ENCODE results near the gene P3R3URF.

P3R3URF gene

DNA sequence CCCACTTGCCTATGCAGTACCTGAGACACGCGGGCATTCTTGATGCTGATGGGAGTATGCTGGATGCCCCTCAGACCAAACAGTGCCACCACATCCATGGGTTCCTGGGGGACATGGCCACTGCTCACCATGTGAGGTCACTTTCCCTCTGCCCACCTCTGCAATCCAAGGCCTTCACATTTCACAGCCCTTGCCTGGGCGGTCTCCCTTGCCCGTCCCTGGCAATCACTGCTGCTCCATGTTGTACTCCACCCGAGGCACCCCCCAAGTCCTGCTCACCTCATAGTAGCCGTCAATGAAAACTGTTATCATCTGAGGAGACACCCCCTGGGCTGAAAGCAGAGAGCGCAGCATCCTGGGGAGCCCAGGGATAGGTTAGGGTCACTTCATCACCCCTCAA, 17.0 kb upstream of the P3R3URF start:
- DNase-seq: no peak

DNA sequence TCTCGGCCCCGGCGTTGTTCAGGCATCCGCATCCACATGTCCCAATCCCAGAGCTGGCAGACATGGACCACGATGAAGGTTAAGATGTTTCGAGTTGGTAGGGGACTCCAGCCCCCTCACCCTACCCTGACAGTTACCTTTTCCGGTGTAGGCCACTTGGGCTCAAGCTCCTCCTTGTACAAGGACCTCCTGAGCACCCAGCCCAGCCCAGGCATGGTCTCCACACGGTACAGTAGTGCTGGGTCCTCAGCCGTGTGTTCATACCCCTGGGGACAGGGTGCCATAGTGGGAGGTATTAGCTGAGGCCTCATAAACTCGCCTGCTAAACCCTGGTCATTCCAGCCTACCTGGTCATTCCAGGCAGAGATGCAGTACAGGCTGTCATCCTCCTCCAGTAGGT, 15.9 kb upstream of the P3R3URF start:
- no peak for DNase-seq

DNA sequence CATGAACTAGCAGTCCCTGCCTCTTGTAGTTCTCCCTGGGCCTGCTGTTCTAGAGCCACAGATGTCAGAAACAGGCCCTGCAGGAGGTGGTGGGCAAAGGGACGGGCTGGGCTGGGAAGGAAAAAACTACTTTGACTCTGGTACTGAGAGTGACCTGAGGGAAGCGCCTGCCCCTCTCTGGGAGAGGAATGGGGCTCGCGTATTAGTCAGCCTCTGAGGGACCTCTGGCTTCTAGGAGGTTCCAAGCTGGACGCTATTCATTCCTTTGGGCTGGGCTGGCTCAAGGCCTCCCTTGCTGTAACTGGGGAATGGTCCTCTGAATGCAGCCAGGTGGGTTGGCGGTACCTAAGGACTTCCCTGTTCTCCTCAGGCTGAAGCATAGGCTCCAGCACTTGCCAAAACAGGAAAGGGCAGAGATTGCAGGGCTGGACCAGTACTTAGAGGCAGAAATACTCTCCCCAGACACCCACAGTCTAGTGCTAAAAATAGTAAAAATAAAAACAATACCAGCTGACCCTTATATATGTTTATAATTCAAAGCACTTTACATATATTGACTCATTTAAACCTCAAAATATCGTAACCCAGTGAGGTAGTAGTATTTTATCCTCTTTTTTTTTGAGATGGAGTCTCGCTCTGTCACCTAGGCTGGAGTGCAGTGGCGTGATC, 14.9 kb upstream of the P3R3URF start:
- no peak for DNase-seq

DNA sequence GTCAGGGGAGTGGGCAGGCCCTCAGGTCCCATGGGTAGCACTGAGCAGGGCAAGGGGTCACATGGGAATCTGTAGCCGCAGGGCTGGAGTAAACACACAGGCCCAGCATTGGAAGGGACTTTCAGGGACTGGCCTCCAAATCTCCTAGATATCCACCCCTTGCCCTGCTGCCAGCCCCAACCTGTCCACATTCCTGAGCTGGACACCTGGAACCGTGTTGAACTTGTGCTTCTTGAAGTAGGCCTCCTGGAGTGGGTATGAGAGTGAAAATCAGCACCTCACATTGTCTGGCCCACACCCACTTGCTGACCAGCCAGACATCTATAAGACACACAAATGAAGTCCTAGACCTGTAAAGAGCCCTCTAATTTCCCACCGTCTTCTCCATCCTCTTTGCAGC, 14.3 kb upstream of the P3R3URF start:
- no peak for DNase-seq

DNA sequence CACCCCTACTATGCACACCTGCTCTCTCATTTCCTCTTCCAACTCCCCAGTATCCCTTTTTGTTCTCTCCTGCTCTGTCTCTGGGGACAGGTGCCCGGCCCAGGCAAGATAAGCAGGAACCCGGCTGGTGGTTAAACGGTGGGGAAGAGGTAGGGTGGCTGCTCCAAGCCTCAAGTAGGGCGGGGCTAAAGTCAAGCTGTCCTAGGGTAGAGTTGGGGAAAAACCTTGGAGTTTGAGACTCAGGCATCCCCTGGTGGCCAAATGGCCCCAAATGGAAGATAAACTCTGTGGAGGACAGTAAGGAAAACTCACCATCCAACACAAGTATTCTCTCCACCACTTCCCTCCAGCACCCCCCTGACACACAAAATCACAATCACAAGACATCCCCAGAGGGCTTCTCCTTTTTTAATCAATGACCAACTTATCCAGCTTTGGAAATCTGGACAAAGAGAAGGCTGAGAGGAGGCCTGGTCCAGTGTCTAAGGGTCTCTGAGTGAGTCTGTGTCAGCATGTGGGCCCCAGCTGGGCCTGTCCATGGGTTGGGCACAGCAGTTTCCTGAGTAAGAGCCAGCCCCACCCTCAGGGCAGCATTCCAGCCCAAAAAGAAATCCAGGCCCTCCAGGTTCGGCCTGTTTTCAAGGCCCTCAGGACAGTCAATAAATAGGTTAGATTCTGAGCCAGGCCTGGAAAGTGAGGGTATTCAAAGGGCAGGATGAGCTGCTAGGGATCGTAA, 12.2 kb upstream of the P3R3URF start:
- DNase-seq: no peak

DNA sequence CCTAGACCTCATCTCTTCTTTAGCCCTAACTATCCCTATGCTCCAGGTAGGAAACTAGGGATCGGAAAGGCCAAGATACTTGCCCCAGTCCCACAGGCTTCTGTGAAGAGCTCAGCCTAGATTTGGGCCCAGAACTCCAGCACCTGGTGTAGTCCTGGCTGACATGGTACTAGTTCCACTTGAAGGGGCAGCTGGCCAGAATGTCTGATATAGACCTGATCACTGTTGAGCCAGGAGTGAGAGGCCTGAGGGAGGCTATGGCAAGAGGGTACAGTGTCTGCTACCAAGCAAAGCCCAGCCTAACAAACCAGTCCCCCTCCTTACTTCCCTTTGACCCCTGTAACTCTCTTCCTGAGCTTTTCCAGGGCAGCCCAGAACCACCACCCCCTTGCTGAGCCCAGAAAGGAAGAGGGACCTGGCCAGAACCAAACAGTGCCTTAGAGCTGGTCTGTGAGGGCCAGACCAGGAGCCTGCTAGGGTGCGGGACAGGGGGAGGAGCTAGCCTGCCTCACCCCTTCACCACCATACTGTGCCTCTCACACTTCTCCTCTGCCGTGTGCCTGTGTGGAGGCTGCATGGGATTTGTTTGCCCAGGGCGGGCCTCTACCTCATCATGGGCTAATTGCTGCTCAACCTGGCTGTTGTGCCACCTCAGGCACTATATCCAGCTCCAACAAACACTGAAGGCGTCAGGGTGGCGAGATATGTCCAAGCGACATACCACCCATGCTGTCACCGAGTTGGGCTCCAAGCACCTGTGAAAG, 11.0 kb upstream of the P3R3URF start:
- no peak for DNase-seq

DNA sequence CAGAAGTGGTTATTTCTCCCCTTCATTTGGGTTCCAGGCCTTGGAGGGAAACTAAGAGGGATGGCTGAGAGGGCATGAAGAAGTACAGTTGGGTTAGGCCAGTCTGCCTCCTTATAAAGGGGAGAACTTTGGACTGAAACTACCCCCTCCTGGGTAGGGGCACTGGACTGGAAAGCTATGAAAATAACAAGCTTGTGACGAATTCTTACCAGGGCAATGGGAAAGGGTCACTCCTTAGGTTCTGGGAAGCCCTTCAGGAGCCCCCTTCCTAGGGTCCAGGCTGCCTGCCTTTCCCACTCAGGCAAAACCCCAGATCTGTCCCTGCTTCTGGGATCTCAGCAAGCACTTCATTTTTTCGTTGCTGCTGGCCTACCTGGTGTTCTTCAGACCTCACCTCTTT, 9.8 kb upstream of the P3R3URF start:
- DNase-seq: no peak

DNA sequence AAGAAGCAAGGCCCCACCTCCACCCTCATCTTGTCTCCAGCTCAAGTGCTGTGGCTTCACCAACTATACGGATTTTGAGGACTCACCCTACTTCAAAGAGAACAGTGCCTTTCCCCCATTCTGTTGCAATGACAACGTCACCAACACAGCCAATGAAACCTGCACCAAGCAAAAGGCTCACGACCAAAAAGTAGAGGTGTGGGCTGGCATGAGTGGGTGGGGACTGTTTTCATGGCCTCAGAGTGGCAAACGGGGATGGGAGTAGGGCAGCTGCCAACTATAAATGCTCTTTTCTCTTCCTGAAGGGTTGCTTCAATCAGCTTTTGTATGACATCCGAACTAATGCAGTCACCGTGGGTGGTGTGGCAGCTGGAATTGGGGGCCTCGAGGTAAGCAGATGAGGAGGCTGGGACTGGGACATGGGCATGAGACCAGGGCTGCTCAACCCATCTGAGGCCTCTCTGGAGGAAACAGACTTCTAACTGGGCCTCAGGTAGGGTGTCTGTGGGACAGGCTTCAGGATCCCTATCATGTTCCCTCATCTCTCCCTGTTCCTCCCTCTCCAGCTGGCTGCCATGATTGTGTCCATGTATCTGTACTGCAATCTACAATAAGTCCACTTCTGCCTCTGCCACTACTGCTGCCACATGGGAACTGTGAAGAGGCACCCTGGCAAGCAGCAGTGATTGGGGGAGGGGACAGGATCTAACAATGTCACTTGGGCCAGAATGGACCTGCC, 8.8 kb upstream of the P3R3URF start:
- peak; percentile 8 for DNase-seq

DNA sequence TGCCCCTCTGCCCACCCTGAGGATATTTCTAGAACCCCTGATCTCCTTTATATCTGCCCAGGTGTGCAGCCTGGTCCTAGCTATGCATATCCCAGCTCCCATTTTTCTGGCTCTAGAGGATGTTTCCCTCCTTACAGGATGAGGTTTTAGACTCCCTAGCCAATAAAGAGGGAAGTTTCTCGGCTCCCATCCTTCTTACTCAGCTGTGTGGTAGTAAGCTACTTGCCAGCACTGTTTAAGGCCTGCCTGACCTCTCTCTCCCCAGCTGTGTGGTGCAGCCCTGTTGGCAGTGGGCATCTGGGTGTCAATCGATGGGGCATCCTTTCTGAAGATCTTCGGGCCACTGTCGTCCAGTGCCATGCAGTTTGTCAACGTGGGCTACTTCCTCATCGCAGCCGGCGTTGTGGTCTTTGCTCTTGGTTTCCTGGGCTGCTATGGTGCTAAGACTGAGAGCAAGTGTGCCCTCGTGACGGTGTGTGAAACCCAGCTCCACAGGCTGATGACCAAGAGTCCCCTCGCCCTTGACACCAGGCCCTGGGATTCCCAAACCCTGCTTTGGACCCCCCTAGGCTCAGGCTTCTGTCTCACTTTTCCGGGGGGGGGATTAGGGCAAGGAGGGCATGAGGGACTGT, 7.8 kb upstream of the P3R3URF start:
- no peak for DNase-seq

DNA sequence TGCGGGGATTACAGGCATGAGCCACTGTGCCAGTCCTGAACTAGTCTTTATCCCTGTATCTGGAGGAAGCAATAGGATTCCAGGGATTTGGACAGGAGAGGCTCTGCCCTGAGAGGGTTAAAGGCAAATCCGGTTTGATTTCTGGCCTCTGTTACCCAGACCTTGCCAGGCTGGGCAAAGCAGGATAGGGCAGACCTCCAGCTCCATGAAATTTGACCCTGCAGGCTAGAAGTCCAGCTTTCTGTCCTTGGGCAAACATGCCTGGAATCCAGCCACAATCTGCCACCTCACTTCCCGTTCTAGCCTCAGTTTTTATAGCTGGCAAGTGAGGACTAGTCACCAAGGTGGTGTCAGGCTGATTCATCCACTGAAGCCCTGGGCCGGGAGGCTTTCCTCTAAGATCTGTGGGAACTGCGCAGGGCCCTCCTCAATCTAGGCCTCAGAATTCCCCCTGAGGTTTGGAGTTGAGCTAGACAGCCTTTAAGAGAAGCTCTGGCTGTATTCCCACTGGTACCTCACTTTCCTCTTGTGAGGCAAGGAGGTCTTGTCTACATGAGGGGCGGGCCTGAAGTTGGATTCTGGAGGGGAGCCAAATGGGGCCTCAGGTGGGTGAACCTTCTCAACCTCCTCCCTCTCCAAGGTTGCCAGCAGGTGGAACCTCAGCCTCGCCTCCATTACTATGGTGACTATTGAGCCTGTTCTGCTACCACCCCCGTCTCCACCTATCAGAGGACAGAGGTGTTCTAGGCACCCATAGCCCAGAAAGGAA, 7.0 kb upstream of the P3R3URF start:
- peak; percentile 97 for DNase-seq

DNA sequence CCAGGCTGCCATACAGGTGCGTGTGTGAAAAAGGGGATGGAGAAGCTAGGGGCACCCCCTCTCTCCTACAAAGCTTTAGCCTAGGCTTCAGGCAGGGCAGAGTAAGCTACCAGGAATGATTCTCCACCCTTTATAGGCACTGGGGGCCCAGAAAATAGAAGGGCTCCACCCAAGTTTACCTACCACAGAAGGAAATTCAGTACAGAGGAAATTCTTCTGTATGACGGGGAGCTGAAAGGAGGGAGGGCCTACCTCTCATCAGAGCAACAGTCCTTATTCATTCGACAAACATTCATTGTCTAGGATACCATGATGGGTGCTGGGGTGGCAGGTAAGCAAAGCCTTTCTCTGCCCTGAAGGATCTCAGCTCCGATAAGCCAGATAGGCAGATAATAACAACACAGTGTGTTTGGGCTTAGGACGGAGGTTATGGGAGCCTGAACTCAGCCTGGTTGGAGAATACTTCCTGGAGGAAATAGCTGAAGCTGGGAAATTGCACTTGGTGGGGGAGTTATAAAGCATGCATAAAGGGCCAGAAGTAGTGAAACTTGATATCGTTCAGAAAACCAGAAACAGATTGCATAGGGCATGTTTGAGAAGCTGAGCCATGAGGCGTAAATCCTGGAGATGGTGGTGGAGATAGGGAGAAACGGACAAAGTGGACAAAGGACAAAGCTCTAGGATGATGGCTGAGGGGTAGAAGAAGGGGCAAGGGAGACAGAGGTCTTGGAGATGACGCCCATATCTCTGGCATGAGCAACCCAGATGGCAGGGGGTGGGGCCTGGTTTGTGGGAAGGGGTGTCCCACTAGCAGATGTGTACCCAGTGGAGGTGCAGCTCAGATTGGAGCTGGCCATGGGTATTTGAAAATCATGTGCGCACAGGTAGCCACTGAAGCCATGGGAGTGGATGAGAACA, 5.3 kb upstream of the P3R3URF start:
- peak; percentile 60 for DNase-seq

DNA sequence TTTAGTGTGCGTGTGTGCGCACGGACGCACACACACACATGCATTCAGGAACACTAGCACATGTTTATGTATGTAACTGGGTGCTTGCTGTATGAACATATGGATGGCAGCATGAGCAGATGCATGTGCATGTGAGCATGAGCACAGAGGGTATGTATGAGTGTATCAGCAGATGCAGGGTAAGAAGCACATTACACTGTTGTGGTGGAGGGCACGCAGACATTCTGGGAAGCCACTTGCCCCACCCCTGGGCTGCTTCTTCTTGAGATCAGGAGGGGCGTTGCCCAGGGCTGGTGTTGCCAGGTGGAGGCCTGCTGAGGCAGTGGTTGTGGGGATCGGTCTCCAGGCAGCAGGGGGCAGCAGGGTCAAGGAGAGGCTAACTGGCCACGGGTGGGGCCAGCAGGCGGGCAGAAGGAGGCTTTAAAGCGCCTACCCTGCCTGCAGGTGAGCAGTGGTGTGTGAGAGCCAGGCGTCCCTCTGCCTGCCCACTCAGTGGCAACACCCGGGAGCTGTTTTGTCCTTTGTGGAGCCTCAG, 3.9 kb upstream of the P3R3URF start:
- peak; percentile 83 for DNase-seq

DNA sequence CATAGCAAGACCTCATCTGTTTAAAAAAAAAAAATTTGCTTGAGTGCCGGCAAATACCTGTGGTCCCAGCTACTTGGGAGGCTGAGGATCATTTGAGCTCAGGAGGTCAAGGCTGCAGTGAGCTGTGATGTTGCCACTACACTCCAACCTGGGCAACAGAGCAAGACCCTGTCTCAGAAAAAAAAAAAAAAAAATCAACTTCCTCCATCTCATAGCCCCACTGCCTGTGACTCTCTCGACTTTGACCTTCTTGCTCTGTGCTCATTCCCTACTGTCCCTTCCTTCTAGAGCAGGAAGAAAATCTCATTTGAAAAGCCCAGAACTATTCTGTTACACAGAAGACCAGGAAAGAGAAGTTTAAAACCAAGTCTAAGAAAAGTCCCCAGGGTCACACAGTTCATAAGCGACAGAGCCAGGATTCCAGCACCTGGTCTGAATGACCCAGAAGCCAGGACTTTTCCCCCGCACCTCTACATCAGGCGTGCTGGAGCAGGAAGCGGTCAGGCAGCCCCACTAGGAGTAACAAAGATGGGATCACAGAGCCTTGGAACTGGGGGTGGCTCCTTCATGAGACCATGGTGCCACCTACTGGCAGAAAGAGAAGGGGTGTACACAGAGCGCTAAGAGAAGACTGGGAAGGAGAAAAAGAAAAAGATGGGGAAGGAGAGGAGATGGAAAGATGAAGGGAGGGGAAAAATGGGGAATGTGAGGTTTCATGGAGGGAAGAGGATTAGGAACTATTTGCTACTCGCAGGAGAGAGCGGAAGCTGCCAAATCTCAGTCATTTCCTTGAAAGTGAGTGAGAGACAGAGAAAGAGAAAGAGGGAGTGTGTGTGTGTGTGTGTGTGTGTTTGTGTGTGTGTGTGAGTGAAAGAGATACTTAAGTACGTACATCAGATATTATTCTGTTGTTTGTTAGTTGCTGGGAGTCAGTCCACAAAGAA, 3.1 kb upstream of the P3R3URF start:
- peak; percentile 95 for DNase-seq

DNA sequence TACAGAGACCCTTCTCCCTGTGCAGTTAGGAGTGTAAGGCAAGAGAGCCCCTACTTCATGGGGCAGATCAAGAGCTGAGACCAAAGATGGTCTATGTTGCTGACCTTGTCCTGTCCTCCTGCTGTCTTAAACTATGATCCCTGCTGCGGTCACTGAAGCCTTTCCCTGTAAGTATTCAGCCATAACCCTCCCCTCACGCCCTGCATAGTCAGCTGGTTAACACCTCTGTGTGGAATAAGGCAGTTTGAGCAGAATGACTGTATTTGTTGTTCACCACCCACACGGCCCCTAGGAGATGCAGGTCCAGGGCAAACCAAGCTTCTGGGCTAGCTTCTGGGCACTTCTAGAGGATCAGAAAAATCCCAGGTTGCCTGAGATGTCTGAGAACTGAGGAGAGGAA, 1.0 kb downstream of the P3R3URF start:
- no peak for DNase-seq

DNA sequence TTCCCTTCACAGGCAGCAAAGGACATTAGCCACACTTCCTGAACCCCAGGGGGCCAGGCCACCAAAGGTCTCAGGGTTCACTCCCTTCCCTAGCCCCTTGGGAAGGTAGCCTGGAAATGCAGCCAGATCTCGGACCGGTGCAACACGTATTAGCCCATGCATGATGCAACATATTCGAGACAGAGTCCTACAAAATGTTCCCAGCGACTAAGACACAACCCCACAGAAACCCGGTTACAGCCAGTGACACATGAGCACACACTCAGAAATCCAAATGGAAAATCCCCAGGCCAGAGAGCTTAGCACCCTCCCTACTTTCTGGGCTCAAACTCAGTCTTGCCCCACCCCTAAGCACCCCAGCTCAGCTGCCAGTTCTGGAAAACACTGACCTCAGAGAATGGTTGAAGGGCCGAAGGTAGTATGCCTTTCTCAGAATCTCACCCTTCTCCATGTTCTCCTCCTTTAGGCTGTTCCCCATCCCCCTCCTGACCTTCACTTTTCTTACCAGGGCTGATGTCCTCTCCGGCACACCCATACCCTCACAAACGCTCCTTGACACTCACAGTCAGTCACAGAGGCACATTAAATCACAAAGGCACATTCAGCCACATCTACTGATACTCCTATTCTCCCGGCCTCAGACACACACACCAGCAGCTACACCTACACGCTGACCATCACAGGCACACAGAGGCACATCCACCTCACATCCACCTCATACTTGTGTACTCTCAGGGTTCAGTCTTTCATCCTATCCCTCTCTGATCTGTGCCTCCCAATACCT, 1.6 kb downstream of the P3R3URF start, which contains the start of gene TSPAN1:
TSS of gene TSPAN1 (plus strand) at position 640 of the 784 bp plus-strand sequence. CDS start 6,021 bp downstream, outside the sequence.
- DNase-seq: no peak

DNA sequence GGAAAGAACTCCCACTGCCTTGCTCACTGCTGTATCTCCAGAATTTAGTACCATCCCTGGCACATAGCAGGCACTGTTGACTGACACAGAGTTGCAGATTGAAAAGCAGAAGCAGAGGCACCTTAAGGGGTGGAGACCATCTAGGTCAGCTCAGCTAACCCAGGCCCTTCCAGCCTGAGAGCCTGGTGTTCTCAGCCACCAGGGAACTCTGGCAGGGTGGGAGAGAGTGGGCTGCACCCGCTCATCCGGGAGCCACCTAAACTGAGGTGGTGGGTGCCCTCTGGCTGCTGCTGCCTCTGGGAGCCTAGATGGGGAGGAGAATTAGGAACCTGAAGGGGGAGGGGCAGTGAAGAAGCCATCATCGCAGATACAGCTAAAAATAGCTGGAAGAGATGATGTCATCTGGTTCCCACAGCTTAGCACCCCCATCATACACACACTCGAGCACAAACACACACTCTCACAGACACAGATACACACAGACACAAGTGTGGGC, 2.9 kb downstream of the P3R3URF start:
- no peak for DNase-seq

DNA sequence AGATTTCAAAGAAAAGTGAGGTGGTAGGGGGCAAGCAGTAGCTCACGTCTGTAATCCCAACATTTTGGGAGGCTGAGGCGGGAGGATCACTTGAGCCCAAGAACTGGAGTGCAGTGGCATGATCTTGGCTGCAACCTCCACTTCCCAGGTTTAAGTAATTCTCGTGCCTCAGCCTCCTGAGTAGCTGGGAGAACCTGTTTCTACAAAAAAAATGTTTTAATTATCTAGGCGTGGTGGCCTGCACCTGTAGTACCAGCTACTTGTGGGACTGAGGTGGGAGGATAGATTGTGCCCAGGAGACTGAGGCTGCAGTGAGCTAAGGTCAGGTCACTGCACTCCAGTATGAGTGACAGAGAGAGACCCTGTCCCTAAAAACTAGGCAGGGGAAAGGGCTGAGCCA, 4.0 kb downstream of the P3R3URF start:
- no peak for DNase-seq

DNA sequence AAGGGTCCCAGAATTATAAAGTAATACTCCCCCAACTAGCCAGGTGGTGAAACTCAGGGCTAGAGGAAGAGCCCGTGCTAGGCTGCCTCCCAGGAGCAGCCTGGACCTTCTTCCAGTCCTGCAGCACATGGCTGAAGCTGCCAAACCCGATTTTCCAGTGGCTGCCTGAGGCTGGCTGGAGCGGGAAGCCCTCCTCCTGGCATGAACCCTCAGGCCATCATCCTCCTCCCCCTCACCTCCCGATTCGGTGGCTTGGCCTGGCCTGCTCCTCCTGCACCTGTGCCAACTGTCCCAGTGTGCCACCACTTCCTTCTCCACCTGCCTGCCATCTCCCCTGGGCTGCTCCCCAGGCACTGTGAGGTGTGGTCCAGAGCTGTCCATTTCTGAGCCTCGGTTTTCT, 4.4 kb downstream of the P3R3URF start:
- peak; percentile 59 for DNase-seq

All from DMS79 treated with DMSO at 0.1 percent for 48 hours (cell line).